ENCODE measurements around the gene LAIR2.

DNA sequence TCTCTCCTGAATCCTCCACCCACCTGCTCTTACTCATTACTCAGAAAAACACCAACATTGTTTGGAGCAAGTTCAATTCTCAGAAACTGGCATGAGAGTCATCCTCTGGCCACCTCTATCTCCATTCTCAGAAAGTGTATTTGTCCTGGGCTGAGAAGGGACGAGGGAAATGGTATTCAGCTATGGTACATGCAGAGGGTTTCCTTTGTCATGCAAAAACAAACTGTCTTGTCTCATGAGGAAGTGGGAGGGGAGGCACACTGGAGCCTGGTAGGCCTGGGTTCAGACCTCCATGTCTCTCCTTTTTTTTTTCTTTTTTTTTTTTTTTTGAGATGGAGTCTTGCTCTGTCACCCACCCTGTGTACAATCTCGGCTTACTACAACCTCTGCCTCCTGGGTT lies 39.1 kb downstream of the LAIR2 start:
- TF ChIP-seq, protein P1, sequence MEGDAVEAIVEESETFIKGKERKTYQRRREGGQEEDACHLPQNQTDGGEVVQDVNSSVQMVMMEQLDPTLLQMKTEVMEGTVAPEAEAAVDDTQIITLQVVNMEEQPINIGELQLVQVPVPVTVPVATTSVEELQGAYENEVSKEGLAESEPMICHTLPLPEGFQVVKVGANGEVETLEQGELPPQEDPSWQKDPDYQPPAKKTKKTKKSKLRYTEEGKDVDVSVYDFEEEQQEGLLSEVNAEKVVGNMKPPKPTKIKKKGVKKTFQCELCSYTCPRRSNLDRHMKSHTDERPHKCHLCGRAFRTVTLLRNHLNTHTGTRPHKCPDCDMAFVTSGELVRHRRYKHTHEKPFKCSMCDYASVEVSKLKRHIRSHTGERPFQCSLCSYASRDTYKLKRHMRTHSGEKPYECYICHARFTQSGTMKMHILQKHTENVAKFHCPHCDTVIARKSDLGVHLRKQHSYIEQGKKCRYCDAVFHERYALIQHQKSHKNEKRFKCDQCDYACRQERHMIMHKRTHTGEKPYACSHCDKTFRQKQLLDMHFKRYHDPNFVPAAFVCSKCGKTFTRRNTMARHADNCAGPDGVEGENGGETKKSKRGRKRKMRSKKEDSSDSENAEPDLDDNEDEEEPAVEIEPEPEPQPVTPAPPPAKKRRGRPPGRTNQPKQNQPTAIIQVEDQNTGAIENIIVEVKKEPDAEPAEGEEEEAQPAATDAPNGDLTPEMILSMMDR (IDR thresholded peaks at IDR 0.05; ENCODE audit: low read depth, low read length, missing input control) = no peak
- TF ChIP-seq JUND (IDR thresholded peaks at IDR 0.05) (no peak), RAD21 (IDR thresholded peaks at IDR 0.05) (no peak), TAF1 (conservative IDR thresholded peaks at IDR 0.05) (no peak), SP1 (IDR thresholded peaks at IDR 0.05) (no peak), YY1 (IDR thresholded peaks at IDR 0.05) (no peak), FOXA1 (IDR thresholded peaks at IDR 0.05) (no peak), EGR1 (IDR thresholded peaks at IDR 0.05; ENCODE audit: low read depth in 2 of 2) (no peak)
- TF ChIP-seq, protein P2, sequence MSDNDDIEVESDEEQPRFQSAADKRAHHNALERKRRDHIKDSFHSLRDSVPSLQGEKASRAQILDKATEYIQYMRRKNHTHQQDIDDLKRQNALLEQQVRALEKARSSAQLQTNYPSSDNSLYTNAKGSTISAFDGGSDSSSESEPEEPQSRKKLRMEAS (IDR thresholded peaks at IDR 0.05) = no peak
- TF ChIP-seq, protein P3, sequence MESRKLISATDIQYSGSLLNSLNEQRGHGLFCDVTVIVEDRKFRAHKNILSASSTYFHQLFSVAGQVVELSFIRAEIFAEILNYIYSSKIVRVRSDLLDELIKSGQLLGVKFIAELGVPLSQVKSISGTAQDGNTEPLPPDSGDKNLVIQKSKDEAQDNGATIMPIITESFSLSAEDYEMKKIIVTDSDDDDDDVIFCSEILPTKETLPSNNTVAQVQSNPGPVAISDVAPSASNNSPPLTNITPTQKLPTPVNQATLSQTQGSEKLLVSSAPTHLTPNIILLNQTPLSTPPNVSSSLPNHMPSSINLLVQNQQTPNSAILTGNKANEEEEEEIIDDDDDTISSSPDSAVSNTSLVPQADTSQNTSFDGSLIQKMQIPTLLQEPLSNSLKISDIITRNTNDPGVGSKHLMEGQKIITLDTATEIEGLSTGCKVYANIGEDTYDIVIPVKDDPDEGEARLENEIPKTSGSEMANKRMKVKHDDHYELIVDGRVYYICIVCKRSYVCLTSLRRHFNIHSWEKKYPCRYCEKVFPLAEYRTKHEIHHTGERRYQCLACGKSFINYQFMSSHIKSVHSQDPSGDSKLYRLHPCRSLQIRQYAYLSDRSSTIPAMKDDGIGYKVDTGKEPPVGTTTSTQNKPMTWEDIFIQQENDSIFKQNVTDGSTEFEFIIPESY (IDR thresholded peaks at IDR 0.05) = no peak
- TF ChIP-seq, protein P4, sequence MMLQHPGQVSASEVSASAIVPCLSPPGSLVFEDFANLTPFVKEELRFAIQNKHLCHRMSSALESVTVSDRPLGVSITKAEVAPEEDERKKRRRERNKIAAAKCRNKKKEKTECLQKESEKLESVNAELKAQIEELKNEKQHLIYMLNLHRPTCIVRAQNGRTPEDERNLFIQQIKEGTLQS (IDR thresholded peaks at IDR 0.05) = no peak

All from liver (tissue), 3 donors.